K562 (cell line): ENCODE results near the gene YIF1A. TPM values are rescaled to one million over a fixed set of nuclear protein-coding genes. Genes with fewer than 3 reads are reported as not detected.
A peak's percentile ranks its signal among the peaks of the same experiment; 100 is the strongest.

ENCODE experiments used
- CREBBP ChIP-seq: IDR thresholded peaks from one replicate; pipeline ENCODE4 v1.6.1; 2012; ENCODE audit warnings: low read depth, mild to moderate bottlenecking, control low read depth, inconsistent platforms, low read length
- DACH1 ChIP-seq: fragments of 450-650 bp; IDR thresholded peaks from 2 replicates; pipeline ENCODE4 v1.6.1; 2018; ENCODE audit not compliant: partially characterized antibody
- DPF2 ChIP-seq: fragments of 450-650 bp; IDR thresholded peaks from 2 replicates; pipeline ENCODE4 v1.6.1; 2016
- E2F8 ChIP-seq: fragments of 450-650 bp; IDR thresholded peaks from 2 replicates; pipeline ENCODE4 v1.7.1; 2018; ENCODE audit warnings: mild to moderate bottlenecking, low read depth; ENCODE audit not compliant: partially characterized antibody
- EP300 ChIP-seq: IDR thresholded peaks from 2 replicates; pipeline ENCODE4 v1.6.1; 2012; ENCODE audit warnings: low read length, improper control_type of control experiment
- EP400 ChIP-seq: fragments of 450-650 bp; IDR thresholded peaks from 2 replicates; pipeline ENCODE4 v1.6.1; 2017; ENCODE audit warnings: antibody characterized with exemption, mild to moderate bottlenecking, moderate library complexity
- KLF10 ChIP-seq: fragments of 250-450 bp; sonication (Bioruptor Pico); IDR thresholded peaks from 2 replicates; pipeline ENCODE4 v1.6.1; 2021; ENCODE audit warnings: matching md5 sums
- MAFK ChIP-seq: IDR thresholded peaks from 2 replicates; pipeline ENCODE4 v1.6.1; 2011; ENCODE audit warnings: low read length, improper control_type of control experiment
- MITF ChIP-seq: IDR thresholded peaks from 2 replicates; pipeline ENCODE4 v1.6.1; 2014; ENCODE audit warnings: antibody characterized with exemption
- PHTF2 ChIP-seq: fragments of 250-450 bp; sonication (Bioruptor Pico); IDR thresholded peaks from 2 replicates; pipeline ENCODE4 v1.5.0; 2021; ENCODE audit warnings: mild to moderate bottlenecking
- RNF2 ChIP-seq: sonication (generic); IDR thresholded peaks from 2 replicates; pipeline ENCODE4 v1.6.1; 2016
- TCF15 ChIP-seq: fragments of 250-450 bp; sonication (Bioruptor Pico); IDR thresholded peaks from 2 replicates; pipeline ENCODE4 v1.8.0; 2022; ENCODE audit warnings: moderate library complexity, mild to moderate bottlenecking, inconsistent platforms
- TCF7 ChIP-seq: sonication (generic); IDR thresholded peaks from 2 replicates; pipeline ENCODE4 v1.6.1; 2016; ENCODE audit warnings: antibody characterized with exemption, borderline replicate concordance
- TRIM24 ChIP-seq, 2 experiments: fragments of 450-650 bp; IDR thresholded peaks; 2 replicates each; pipeline ENCODE4 v1.6.1; 2016
- VEZF1 ChIP-seq: fragments of 200-800 bp; sonication (Bioruptor generic); IDR thresholded peaks from 2 replicates; pipeline ENCODE4 v1.6.1; 2017; ENCODE audit warnings: missing genetic modification characterization, missing compliant biosample characterization
- ZBTB9 ChIP-seq: fragments of 450-650 bp; formaldehyde crosslinking; IDR thresholded peaks from 2 replicates; pipeline ENCODE4 v1.4.0; 2020; ENCODE audit warnings: mild to moderate bottlenecking, moderate library complexity
- ZFP30 ChIP-seq: fragments of 250-450 bp; sonication (Bioruptor Pico); IDR thresholded peaks from 2 replicates; pipeline ENCODE4 v1.8.0; 2022; ENCODE audit warnings: moderate library complexity, mild to moderate bottlenecking, inconsistent platforms, borderline replicate concordance
- ZNF197 ChIP-seq: fragments of 200-800 bp; sonication (Bioruptor generic); IDR thresholded peaks from 2 replicates; pipeline ENCODE4 v1.6.1; 2016; ENCODE audit warnings: low read depth, missing genetic modification characterization, missing compliant biosample characterization
- ZNF408 ChIP-seq: fragments of 250-450 bp; sonication (Bioruptor Pico); IDR thresholded peaks from 2 replicates; pipeline ENCODE4 v1.4.0; 2020; ENCODE audit warnings: low read depth, mild to moderate bottlenecking, moderate library complexity
- ZNF764 ChIP-seq: fragments of 250-450 bp; sonication (Bioruptor Pico); IDR thresholded peaks from 2 replicates; pipeline ENCODE4 v1.4.0; 2020; ENCODE audit warnings: low read depth, mild to moderate bottlenecking, moderate library complexity
- polyA plus RNA-seq, 8 experiments: library from polyadenylated mRNA; depleted of rRNA in 4 of 8; stranded (reverse) in 5 of 8; unstranded in 3 of 8; fragments of >200 nt; fragmentation: Nextera tagmentation in 2 of 8; fragmentation: Illumina TruSeq in 1 of 8; extraction: Ambion mirVana in 2 of 8; extraction: Trizol in 1 of 8; gene quantifications; 2 replicates each; pipeline versions ENCODE4 v1.2.1 to v1.2.3, GENCODE V29; 2011 to 2014; ENCODE audit warnings: inconsistent platforms in 1 of 8, missing spikeins in 1 of 8
- total RNA-seq, 7 experiments: library from RNA; depleted of rRNA in 6 of 7; stranded (reverse); fragments of >200 nt in 6 of 7; fragmentation: Illumina TruSeq in 2 of 7; extraction: Trizol in 2 of 7; gene quantifications; 2 replicates each; pipeline versions ENCODE4 v1.2.1 to v1.2.3, GENCODE V29; 2011 to 2021; ENCODE audit warnings: low replicate concordance in 1 of 7

Gene YIF1A
- total and polyA plus RNA-seq, 9 of the 15 experiments (the other 6 are each of a cell fraction or from before 2014, with no cell fraction given): 8.6 to 121 (median 77.2) TPM

- TF ChIP-seq ZFP30 (CRISPR knock-in tag): no peak
- no peak for TF ChIP-seq TRIM24 (IDR thresholded peaks at IDR 0.05)
- no peak for TF ChIP-seq TCF15 (CRISPR knock-in tag)
- no peak for TF ChIP-seq MAFK
- peak; percentile 92 for TF ChIP-seq CREBBP
- no peak for TF ChIP-seq DPF2
- TF ChIP-seq ZBTB9 (CRISPR knock-in tag): 0 out of 2 replicates have a peak, but pooled peaks have one; percentile 54
- TF ChIP-seq ZNF197 (CRISPR knock-in tag): no peak
- no peak for TF ChIP-seq TCF7
- TF ChIP-seq DACH1: no peak
- TF ChIP-seq VEZF1: peak; percentile 23; the same call in 1 of the 2 replicates
- TF ChIP-seq ZNF764 (CRISPR knock-in tag): no peak
- TF ChIP-seq EP300: 0 out of 2 replicates have a peak, but pooled peaks have one; percentile 19
- no peak for TF ChIP-seq MITF
- no peak for TF ChIP-seq ZNF408 (CRISPR knock-in tag)
- TF ChIP-seq PHTF2 (CRISPR knock-in tag): no peak
- peak; percentile 79 for TF ChIP-seq RNF2
- TF ChIP-seq KLF10 (CRISPR knock-in tag): no peak
- TF ChIP-seq E2F8: peak; percentile 72
- no peak for TF ChIP-seq EP400
Observed at GRCh38 chr11:66282468-66283455, 6.2 kb downstream of the YIF1A start (continued).
